Ovary (tissue), 9 donors: Measurements from ENCODE around the gene AMIGO1. TPM values are rescaled to one million over a fixed set of nuclear protein-coding genes. Genes with fewer than 3 reads are reported as not detected.

Experiments
- DNase-seq, 5 donors: peaks; one replicate each; pipeline ENCODE4 v3.0.0-alpha.2; 2019 to 2020
- H3K27ac ChIP-seq, 2 donors: fragments of 200-600 bp; one replicate each; pipeline versions ENCODE4 v1.5.1 to v1.8.0; 2019 to 2022
- H3K27me3 ChIP-seq: fragments of 200-600 bp; one replicate; pipeline ENCODE4 v1.8.0; 2022
- H3K36me3 ChIP-seq: fragments of 200-600 bp; sonication (generic); one replicate; pipeline ENCODE4 v1.5.1; 2019
- H3K4me1 ChIP-seq: one replicate; pipeline ENCODE4 v1.8.1; 2013; ENCODE audit warnings: mild to moderate bottlenecking, moderate library complexity; ENCODE audit not compliant: insufficient read depth
- H3K4me3 ChIP-seq: fragments of 200-600 bp; sonication (generic); one replicate; pipeline ENCODE4 v1.5.1; 2017
- H3K9me3 ChIP-seq, 2 donors: fragments of 200-600 bp in 1 of 2; sonication (generic) in 1 of 2; one replicate each; pipeline versions ENCODE4 v1.5.1 to v1.8.1; 2013 to 2019; ENCODE audit warnings: mild to moderate bottlenecking in 1 of 2, moderate library complexity in 1 of 2
- EP300 ChIP-seq: sonication (generic); formaldehyde crosslinking; IDR thresholded peaks from one replicate; pipeline ENCODE4 v1.6.1; 2017; ENCODE audit warnings: antibody characterized with exemption
- POLR2A ChIP-seq: fragments of 450-650 bp; IDR thresholded peaks from one replicate; pipeline ENCODE4 v1.6.1; 2017; ENCODE audit warnings: antibody characterized with exemption, mild to moderate bottlenecking, moderate library complexity
- WGBS, 3 donors: extraction: QIAGEN DNeasy Blood & Tissue Kit in 1 of 3; methylation state at CpG; one replicate each; pipeline versions ENCODE4 v1.1.5 to v1.1.7; 2013 to 2017; 5-methylcytosine and 5-hydroxymethylcytosine counted together
- intact Hi-C, 4 donors: fragments of 100-400 bp; cut with DNase I; formaldehyde crosslinking; loops; one replicate each; pipeline versions ENCODE4 v1.11.0 to v1.15.1; 2022 to 2023
- polyA plus RNA-seq, 2 donors: library from polyadenylated mRNA; stranded (reverse); fragments of 200-250 nt in 1 of 2; fragments of 350-450 nt in 1 of 2; fragmentation: Illumina TruSeq in 1 of 2; extraction: RNeasy Lipid Tissue Mini Kit (QIAGEN cat#74804) in 1 of 2; gene quantifications; one replicate each; pipeline ENCODE4 v1.2.3, GENCODE V29; 2013 to 2014
- total RNA-seq, 7 donors: library from RNA; depleted of rRNA in 2 of 7; stranded (reverse); fragments of >200 nt in 2 of 7; fragmentation: NEBNext Ultra II Directional in 3 of 7; extraction: Animal tissue kit (Norgen Biotek cat#: 25700) in 3 of 7; gene quantifications; one replicate each; pipeline versions ENCODE4 v1.1.0 to v1.2.4, GENCODE V29; 2016 to 2023
- TF ChIP-seq, protein P1 (sequence below), 3 donors: fragments of 450-650 bp in 2 of 3; fragments of 200-600 bp in 1 of 3; IDR thresholded peaks; one replicate each; pipeline versions ENCODE4 v1.5.1 to v1.8.0; 2016 to 2022; ENCODE audit warnings: antibody characterized with exemption in 3 of 3, mild to moderate bottlenecking in 1 of 3
- donor health status: DM: no; HTN: no; CAD: no; lungs with moderate emphysema.
- donor health status: DM: no; HTN: no; CAD: no.
- donor health status: Bipolar disorder and iron deficiency.
- donor health status: DM: yes; HTN: yes; CAD: no.
- donor health status: DM: no; HTN: no; CAD: no.
- donor health status: DM: yes; HTN: yes; CAD: no.

The AMIGO1 gene
- total and polyA plus RNA-seq, 9 donors, result 6.3 to 18.0 (median 10.8) TPM

DNA sequence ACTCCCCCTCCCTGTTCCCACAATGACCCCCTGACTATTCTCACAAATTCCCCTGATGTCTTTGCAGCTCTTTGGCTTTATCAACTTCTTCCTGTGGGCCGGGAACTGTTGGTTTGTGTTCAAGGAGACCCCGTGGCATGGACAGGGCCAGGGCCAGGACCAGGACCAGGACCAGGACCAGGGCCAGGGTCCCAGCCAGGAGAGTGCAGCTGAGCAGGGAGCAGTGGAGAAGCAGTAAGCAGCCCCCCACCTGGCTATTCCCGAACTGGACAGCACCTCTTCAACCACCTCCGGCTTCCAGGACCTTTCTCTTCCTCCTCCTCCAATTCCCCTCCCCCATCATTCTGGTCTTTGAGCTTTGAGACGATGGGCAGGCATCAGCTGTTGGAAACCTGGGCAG is 30.2 kb downstream of the AMIGO1 start:
- intact Hi-C loops, result no loop called here
- Histone ChIP-seq H3K27ac (no peak overlapping the region), H3K27me3 (no peaks in the 10 kb centered on the region), H3K4me1 (no peaks in the 10 kb centered on the region), H3K9me3 (no peaks in the 10 kb centered on the region), H3K4me3 (no peak overlapping the region), H3K36me3 (no peaks in the 10 kb centered on the region)
- WGBS, 3 donors, result 65 to 82% (median 80%) methylated on average over 5 of the region's 5 CpGs
- TF ChIP-seq, protein P1, sequence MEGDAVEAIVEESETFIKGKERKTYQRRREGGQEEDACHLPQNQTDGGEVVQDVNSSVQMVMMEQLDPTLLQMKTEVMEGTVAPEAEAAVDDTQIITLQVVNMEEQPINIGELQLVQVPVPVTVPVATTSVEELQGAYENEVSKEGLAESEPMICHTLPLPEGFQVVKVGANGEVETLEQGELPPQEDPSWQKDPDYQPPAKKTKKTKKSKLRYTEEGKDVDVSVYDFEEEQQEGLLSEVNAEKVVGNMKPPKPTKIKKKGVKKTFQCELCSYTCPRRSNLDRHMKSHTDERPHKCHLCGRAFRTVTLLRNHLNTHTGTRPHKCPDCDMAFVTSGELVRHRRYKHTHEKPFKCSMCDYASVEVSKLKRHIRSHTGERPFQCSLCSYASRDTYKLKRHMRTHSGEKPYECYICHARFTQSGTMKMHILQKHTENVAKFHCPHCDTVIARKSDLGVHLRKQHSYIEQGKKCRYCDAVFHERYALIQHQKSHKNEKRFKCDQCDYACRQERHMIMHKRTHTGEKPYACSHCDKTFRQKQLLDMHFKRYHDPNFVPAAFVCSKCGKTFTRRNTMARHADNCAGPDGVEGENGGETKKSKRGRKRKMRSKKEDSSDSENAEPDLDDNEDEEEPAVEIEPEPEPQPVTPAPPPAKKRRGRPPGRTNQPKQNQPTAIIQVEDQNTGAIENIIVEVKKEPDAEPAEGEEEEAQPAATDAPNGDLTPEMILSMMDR (IDR thresholded peaks at IDR 0.05), result no peak
- DNase-seq, result no peak

DNA sequence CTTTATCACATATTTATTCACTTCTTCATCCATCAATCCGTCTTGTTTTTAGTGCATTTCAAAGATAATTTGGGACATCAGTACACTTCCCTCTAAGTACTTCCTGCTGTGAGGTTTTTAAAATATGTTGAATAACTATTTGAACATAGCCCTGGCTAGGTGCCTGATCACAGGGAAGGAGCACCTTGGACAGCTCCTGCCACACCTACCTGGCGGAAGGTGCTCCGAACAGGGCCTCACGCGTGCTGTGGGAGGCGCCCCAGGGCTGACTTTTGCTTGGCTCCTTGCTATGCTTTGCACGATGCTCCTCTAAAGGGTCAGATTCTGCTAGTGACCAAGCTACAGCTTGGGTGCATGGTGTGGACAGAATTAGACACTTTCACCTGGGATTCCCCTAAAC is 30.7 kb downstream of the AMIGO1 start:
- Histone ChIP-seq H3K4me1 (no peaks in the 10 kb centered on the region), H3K36me3 (no peaks in the 10 kb centered on the region), H3K9me3 (no peaks in the 10 kb centered on the region), H3K27me3 (no peaks in the 10 kb centered on the region), H3K27ac (no peak overlapping the region), H3K4me3 (no peak overlapping the region)
- no peak for DNase-seq
- TF ChIP-seq, protein P1 (IDR thresholded peaks at IDR 0.05), result no peak
- TF ChIP-seq POLR2A (no peak), EP300 (no peak)
- WGBS, 3 donors, result 24 to 53% (median 49%) methylated on average over 7 of the region's 7 CpGs
- intact Hi-C loops, result no loop called here

GRCh38 chr1:109477821-109478220 is 31.7 kb downstream of the AMIGO1 start:
- no peaks in the 10 kb centered on the region for H3K36me3 ChIP-seq
- H3K9me3 ChIP-seq, result no peaks in the 10 kb centered on the region
- H3K4me3 ChIP-seq, result no peak overlapping the region
- 73 to 81% (median 79%) methylated on average over 6 of the region's 6 CpGs for WGBS, 3 donors
- intact Hi-C loops, result no loop called here
- H3K4me1 ChIP-seq, result no peaks in the 10 kb centered on the region
- no peak for DNase-seq
- no peaks in the 10 kb centered on the region for H3K27me3 ChIP-seq
- no peak for TF ChIP-seq EP300
- H3K27ac ChIP-seq, result no peak overlapping the region

GRCh38 chr1:109476825-109477224 is 32.7 kb downstream of the AMIGO1 start:
- Histone ChIP-seq H3K4me1 (no peaks in the 10 kb centered on the region), H3K27ac (no peak overlapping the region), H3K4me3 (no peak overlapping the region), H3K9me3 (no peaks in the 10 kb centered on the region), H3K36me3 (no peaks in the 10 kb centered on the region), H3K27me3 (no peaks in the 10 kb centered on the region)
- WGBS, 3 donors, result 85 to 91% (median 90%) methylated on average over 8 of the region's 8 CpGs
- intact Hi-C loops, result no loop called here
- TF ChIP-seq, protein P1 (IDR thresholded peaks at IDR 0.05), result no peak
- TF ChIP-seq POLR2A (no peak), EP300 (no peak)
- no peak for DNase-seq

DNA sequence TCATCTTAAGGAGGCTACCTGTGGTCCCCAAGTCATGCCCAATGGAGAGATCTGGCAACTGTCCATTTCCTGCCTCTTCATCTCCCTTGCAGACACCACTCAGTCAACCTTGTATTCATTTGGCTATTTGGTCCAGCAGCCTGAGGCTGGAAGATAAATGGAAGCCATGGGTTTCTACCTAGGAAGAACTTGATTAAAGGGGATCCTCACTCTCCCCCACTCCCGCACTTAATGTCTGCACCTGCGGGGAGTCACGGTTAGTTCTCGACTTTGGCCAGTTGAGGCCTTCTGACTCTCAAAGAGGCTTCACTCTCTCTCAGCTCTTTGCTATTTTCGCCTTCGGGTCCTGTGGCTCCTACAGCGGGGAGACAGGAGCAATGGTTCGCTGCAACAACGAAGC is 34.3 kb downstream of the AMIGO1 start:
- no peak for DNase-seq
- intact Hi-C loops, result no loop called here
- TF ChIP-seq POLR2A (no peak), EP300 (no peak)
- TF ChIP-seq, protein P1 (IDR thresholded peaks at IDR 0.05), result no peak
- WGBS, 3 donors, result 81 to 87% (median 82%) methylated on average over 9 of the region's 9 CpGs
- H3K4me1 ChIP-seq, result no peaks in the 10 kb centered on the region
- H3K9me3 ChIP-seq, result no peaks in the 10 kb centered on the region
- no peak overlapping the region for H3K4me3 ChIP-seq
- H3K36me3 ChIP-seq, result no peaks in the 10 kb centered on the region
- H3K27me3 ChIP-seq, result no peaks in the 10 kb centered on the region
- H3K27ac ChIP-seq, result no peak overlapping the region
